Common myeloid progenitor, CD34-positive (primary cell): ENCODE data around the gene SLC5A5.
A peak's percentile ranks its signal among the peaks of the same experiment; 100 is the strongest.
"Not testable (repeated sequence)": the region's sequence is repeated elsewhere in the genome, so short reads cannot be mapped to it uniquely, and the experiment has no call there.

Source experiments
- CTCF ChIA-PET: fragments of 350-600 bp; sonication (Branson Sonifier 250); formaldehyde crosslinking; loops from one replicate; lab custom pipeline; 2021; ENCODE audit warnings: antibody characterized with exemption; lab: Charles Lee
- POLR2A ChIA-PET: fragments of 350-600 bp; sonication (Branson Sonifier 250); formaldehyde crosslinking; loops from one replicate; lab custom pipeline; 2021; ENCODE audit warnings: antibody characterized with exemption; lab: Charles Lee
- DNase-seq, 3 donors: peaks; one replicate each; pipeline versions ENCODE4 v3.0.0 to v3.0.0-alpha.2; 2013
- H3K27ac ChIP-seq, 2 experiments: 1 replicate in 1 of 2; 2 replicates in 1 of 2; pipeline ENCODE4 v1.7.0; 2013; ENCODE audit warnings: inconsistent platforms in 2 of 2, low read length in 2 of 2, mild to moderate bottlenecking in 2 of 2, low read depth in 1 of 2, moderate library complexity in 1 of 2; ENCODE audit not compliant: severe bottlenecking in 2 of 2, insufficient read depth in 1 of 2, poor library complexity in 1 of 2
- H3K27me3 ChIP-seq, 5 experiments: replicated peaks in 2 of 5; 1 replicate in 3 of 5; 2 replicates in 2 of 5; pipeline versions ENCODE4 v1.6.1 to v1.7.0; 2013; ENCODE audit warnings: low read length in 4 of 5, mild to moderate bottlenecking in 2 of 5, moderate library complexity in 2 of 5, inconsistent platforms in 1 of 5; ENCODE audit not compliant: insufficient read depth in 5 of 5, control insufficient read depth in 4 of 5
- H3K36me3 ChIP-seq, 4 experiments: 1 replicate in 2 of 4; 2 replicates in 2 of 4; pipeline versions ENCODE4 v1.6.1 to v1.7.0; 2013; ENCODE audit warnings: low read length in 3 of 4, control low read depth in 1 of 4, mild to moderate bottlenecking in 1 of 4; ENCODE audit not compliant: control insufficient read depth in 4 of 4, insufficient read depth in 4 of 4
- H3K4me1 ChIP-seq, 4 experiments: 1 replicate in 3 of 4; 2 replicates in 1 of 4; pipeline versions ENCODE4 v1.6.1 to v1.7.1; 2013; ENCODE audit warnings: low read length in 3 of 4, mild to moderate bottlenecking in 3 of 4, control low read depth in 1 of 4, inconsistent platforms in 1 of 4, moderate library complexity in 1 of 4; ENCODE audit not compliant: control insufficient read depth in 4 of 4, insufficient read depth in 4 of 4; ENCODE audit errors: control extremely low read depth in 1 of 4
- H3K4me3 ChIP-seq, 7 experiments: 1 replicate in 4 of 7; 2 replicates in 3 of 7; pipeline versions ENCODE4 v1.5.1 to v1.7.0; 2013; ENCODE audit warnings: mild to moderate bottlenecking in 7 of 7, low read length in 6 of 7, moderate library complexity in 6 of 7, inconsistent platforms in 2 of 7, low read depth in 2 of 7, control low read depth in 1 of 7; ENCODE audit not compliant: insufficient read depth in 4 of 7, control insufficient read depth in 1 of 7; ENCODE audit errors: extremely low read depth in 1 of 7
- H3K9me3 ChIP-seq, 5 experiments: 1 replicate in 4 of 5; 2 replicates in 1 of 5; pipeline versions ENCODE4 v1.6.1 to v1.7.1; 2013; ENCODE audit warnings: low read length in 4 of 5, mild to moderate bottlenecking in 2 of 5, inconsistent platforms in 1 of 5, low read depth in 1 of 5, moderate library complexity in 1 of 5; ENCODE audit not compliant: control insufficient read depth in 4 of 5, insufficient read depth in 2 of 5; ENCODE audit errors: control extremely low read depth in 1 of 5
- WGBS: methylation state at CpG from one replicate; pipeline ENCODE4 v1.1.5; 2013; ENCODE audit not compliant: insufficient coverage; 5-methylcytosine and 5-hydroxymethylcytosine counted together

Gene SLC5A5

DNA sequence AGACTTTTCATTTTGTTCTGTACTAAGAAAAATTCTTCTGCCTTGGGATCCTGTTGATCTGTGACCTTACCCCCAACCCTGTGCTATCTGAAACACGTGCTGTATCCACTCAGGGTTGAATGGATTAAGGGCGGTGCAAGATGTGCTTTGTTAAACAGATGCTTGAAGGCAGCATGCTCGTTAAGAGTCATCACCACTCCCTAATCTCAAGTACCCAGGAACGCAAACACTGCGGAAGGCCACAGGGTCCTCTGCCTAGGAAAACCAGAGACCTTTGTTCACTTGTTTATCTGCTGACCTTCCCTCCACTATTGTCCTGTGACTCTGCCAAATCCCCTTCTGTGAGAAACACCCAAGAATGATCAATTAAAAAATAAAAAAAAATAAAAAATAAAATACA, 47.4 kb downstream of the SLC5A5 start:
- WGBS: no CpG with 5 or more reads among the region's 5 CpGs
- CTCF ChIA-PET, H3K4me3 ChIP-seq, H3K36me3 ChIP-seq, H3K9me3 ChIP-seq, H3K27ac ChIP-seq, H3K27me3 ChIP-seq, H3K4me1 ChIP-seq, POLR2A ChIA-PET, DNase-seq: not testable (repeated sequence)

DNA sequence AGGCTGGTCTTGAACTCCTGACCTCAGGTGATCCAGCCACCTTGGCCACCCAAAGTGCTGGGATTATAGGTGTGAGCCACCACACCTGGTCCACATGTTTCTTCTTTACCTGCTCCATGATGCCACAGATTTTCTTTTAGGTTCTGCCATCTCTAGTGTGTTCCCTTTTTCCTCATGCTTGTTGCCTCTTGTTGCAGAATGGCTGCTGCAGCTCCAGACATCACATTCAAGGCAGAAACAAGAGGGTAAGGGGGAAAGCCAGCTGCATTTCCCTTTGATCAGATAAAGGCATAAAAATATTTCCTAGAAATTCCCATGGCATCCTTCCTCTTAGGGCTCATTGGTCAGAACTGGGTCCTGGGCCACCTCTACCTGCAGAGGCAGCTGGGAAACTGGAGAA, 48.8 kb downstream of the SLC5A5 start:
- ChIA-PET POLR2A (no interaction called here), CTCF (no interaction called here)
- Histone ChIP-seq H3K4me3 (no peak overlapping the region), H3K36me3 (no peaks in the 10 kb centered on the region), H3K27ac (no peak overlapping the region), H3K9me3 (peaks cover 0 to 4% (median 0%) of the 10 kb centered on the region in 5 experiments), H3K27me3 (peaks cover 0 to 1% (median 0%) of the 10 kb centered on the region in 5 experiments), H3K4me1 (no peaks in the 10 kb centered on the region)
- DNase-seq: no peak

DNA sequence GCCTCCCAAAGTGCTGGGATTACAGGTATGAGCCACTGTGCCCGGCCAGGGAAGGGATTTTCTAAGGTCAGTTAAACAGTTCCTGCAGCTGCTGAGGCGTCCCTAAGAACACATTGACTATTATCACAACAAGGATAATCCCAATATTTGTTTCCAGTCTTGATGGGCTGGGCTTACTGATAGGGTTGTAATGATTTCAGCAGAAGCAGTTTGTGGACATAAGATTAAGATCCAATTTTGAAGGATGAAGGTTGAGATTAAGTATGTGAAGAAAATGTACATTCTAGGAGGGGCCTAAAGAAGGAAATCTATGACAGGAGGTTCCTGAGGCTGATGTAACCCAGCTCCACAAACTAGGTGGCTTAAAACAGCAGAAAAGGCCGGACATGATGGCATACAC, 50.4 kb downstream of the SLC5A5 start:
- no peaks in the 10 kb centered on the region for H3K36me3 ChIP-seq
- WGBS: 90% methylated on average over 1 of the region's 3 CpGs
- no peaks in the 10 kb centered on the region for H3K4me1 ChIP-seq
- ChIA-PET POLR2A (no interaction called here), CTCF (no interaction called here)
- peaks cover 0 to 4% (median 0%) of the 10 kb centered on the region in 5 experiments for H3K9me3 ChIP-seq
- no peak overlapping the region for H3K27ac ChIP-seq
- H3K4me3 ChIP-seq: no peak overlapping the region
- H3K27me3 ChIP-seq: no peaks in the 10 kb centered on the region
- no peak for DNase-seq

DNA sequence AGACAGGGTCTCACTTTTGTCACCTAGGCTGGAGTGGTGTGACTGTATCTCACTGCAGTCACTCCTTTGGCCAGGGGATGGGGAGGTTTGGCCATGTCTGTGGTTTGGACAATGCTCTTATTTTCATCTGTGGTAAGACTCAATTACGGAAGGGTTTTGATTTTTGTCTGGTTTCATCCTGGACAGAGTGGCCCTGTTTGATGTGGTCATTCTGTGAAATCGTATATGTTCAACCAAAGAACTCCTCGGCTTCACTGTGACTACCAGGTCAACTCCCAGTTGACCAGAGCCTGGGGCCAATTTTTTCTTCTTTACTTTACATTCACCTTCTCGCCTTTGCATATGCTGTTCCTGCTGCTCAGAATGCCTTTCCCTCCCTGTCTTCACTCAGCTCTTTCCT, 54.3 kb downstream of the SLC5A5 start:
- Histone ChIP-seq H3K36me3 (no peaks in the 10 kb centered on the region), H3K27ac (no peak overlapping the region), H3K4me1 (no peaks in the 10 kb centered on the region), H3K27me3 (no peaks in the 10 kb centered on the region), H3K4me3 (no peak overlapping the region), H3K9me3 (no peaks in the 10 kb centered on the region)
- WGBS: 93% methylated on average over 3 of the region's 4 CpGs
- ChIA-PET CTCF (interaction anchor here (1.4 kb wide), 1 partner anchor 11 kb away, joined by 4 read pairs; no protein-coding TSS in a partner anchor), POLR2A (no interaction called here)
- no peak for DNase-seq

DNA sequence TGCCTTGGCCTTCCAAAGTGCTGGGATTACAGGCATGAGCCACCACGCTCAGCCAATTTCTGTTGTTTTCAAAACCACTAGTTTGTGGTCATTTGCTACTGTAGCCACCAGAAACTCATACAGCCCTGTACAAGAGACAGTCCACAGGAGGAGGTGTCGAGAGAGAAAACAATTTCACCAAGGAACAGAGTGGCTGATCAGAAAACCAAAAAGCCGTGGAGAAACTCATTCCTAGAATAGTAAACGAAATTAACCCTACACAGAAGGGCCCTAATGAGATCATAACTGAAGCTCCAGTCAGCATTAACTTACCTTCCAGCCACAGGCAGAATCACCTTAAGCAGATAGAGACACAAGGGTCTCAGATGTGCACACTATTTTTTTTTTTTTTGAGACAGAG, 57.3 kb downstream of the SLC5A5 start:
- Histone ChIP-seq H3K4me1 (peaks cover 5 to 17% (median 16%) of the 10 kb centered on the region in 4 experiments), H3K36me3 (no peaks in the 10 kb centered on the region), H3K4me3 (no peak overlapping the region), H3K9me3 (no peaks in the 10 kb centered on the region), H3K27me3 (no peaks in the 10 kb centered on the region), H3K27ac (no peak overlapping the region)
- POLR2A ChIA-PET: interaction anchor here (0.6 kb wide), 1 partner anchor 69 kb away, joined by 3 read pairs; no protein-coding TSS in a partner anchor
- CTCF ChIA-PET: no interaction called here
- DNase-seq: no peak
- WGBS: 95% methylated on average over 4 of the region's 4 CpGs

DNA sequence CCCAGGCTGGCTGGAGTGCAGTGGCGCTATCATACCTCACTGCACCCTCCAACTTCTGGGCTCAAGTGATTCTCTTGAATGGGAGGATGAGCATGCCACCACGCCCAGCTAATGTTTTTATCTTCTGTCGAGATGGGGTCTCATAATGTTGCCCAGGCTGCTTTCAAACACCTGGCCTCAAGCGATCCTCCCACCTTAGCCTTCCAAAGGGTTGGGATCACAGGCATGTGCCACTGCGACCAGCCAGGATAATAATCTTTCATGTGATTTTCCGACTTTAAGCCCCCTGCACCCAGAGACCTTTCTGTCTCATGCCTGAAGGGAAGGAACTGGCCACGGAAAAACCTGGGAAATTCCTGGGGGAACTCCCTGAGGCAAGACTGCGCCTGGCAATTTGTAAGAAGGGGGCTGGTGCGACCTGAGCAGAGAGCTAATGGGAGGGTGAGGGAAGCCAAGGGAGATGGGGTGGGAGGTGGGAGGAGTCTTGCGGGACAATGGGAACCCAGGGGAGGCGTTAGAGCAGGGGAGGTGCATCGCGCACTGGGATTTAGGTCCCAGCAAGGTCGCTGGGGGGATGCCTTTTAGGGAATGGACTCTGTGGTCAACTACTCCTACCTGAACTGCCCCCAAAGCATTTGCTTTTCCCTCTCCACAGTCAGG, 59.9 kb downstream of the SLC5A5 start:
- peaks cover 0 to 6% (median 2%) of the 10 kb centered on the region in 4 experiments for H3K36me3 ChIP-seq
- ChIA-PET CTCF (interaction anchor here (1.2 to 9.6 kb wide), 14 partner anchors 13 to 159 kb away, joined by 3 to 209 read pairs (median 6); partner anchors contain the start of genes RPL18A and SLC5A5), POLR2A (interaction anchor here (1.1 to 1.9 kb wide), 2 partner anchors 72 kb away, joined by 6 to 21 read pairs; partner anchors contain the start of gene RPL18A)
- H3K4me3 ChIP-seq: peak overlapping the region in 6 of 7 experiments; percentile 80 to 96 (median 90)
- WGBS: 41% methylated on average over 12 of the region's 14 CpGs
- DNase-seq: no peak
- peaks cover 5 to 17% (median 16%) of the 10 kb centered on the region in 4 experiments for H3K4me1 ChIP-seq
- H3K9me3 ChIP-seq: no peaks in the 10 kb centered on the region
- no peak overlapping the region for H3K27ac ChIP-seq
- no peaks in the 10 kb centered on the region for H3K27me3 ChIP-seq
